Fibroblast of lung (primary cell): Measurements from ENCODE around the gene MCAT.

Experiments
- EZH2 ChIP-seq: IDR thresholded peaks from 2 replicates; pipeline ENCODE4 v1.5.1; 2012; ENCODE audit warnings: low read length, control low read depth, mild to moderate bottlenecking; ENCODE audit errors: missing control alignments
- TF ChIP-seq, protein P1 (sequence below), 2 donors: IDR thresholded peaks in 1 of 2; conservative IDR thresholded peaks in 1 of 2; 1 replicate in 1 of 2; 2 replicates in 1 of 2; pipeline ENCODE4 v1.5.1; 2011 to 2012; ENCODE audit warnings: low read length in 2 of 2, control low read depth in 1 of 2, inconsistent platforms in 1 of 2, low read depth in 1 of 2, mild to moderate bottlenecking in 1 of 2

DNA sequence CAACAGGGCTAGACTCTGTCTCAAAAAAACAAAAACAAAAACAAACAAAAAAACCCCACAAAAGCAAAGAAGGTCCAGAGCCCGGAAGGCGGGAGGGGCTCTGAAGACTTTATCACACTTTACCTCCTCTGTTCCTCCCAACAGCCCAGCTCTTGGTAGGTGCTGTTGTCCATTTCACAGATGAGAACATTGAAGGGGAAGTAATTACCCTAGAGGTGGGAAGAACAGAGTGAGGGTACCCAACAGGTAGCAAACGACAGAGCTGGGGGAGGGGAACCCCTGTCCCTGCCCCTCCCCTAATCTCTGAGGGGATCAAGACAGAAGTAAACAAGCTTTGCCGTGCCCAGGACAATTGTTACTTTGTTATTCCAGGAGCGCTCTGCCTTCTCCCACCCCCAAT lies 33.7 kb downstream of the MCAT start:
- TF ChIP-seq, protein P1, sequence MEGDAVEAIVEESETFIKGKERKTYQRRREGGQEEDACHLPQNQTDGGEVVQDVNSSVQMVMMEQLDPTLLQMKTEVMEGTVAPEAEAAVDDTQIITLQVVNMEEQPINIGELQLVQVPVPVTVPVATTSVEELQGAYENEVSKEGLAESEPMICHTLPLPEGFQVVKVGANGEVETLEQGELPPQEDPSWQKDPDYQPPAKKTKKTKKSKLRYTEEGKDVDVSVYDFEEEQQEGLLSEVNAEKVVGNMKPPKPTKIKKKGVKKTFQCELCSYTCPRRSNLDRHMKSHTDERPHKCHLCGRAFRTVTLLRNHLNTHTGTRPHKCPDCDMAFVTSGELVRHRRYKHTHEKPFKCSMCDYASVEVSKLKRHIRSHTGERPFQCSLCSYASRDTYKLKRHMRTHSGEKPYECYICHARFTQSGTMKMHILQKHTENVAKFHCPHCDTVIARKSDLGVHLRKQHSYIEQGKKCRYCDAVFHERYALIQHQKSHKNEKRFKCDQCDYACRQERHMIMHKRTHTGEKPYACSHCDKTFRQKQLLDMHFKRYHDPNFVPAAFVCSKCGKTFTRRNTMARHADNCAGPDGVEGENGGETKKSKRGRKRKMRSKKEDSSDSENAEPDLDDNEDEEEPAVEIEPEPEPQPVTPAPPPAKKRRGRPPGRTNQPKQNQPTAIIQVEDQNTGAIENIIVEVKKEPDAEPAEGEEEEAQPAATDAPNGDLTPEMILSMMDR (conservative IDR thresholded peaks at IDR 0.05 in 1 of 2, IDR thresholded peaks at IDR 0.05 in 1 of 2; ENCODE audit: low read depth in 1 of 2, low read length in 2 of 2) = no peak
- no peak for TF ChIP-seq EZH2
